Epithelial cell of proximal tubule (primary cell): ENCODE results near the gene RNF20. TPM values are rescaled to one million over a fixed set of nuclear protein-coding genes. Genes with fewer than 3 reads are reported as not detected.

Experiments used
- DNase-seq: peaks from one replicate; pipeline ENCODE4 v3.0.0-alpha.2; 2011; ENCODE audit warnings: low read depth
- H3K4me3 ChIP-seq: 2 replicates; pipeline ENCODE4 v1.5.1; 2011; ENCODE audit warnings: low read depth, mild to moderate bottlenecking, low read length
- CTCF ChIP-seq: conservative IDR thresholded peaks from 2 replicates; pipeline ENCODE4 v1.5.1; 2012; ENCODE audit warnings: low read depth, mild to moderate bottlenecking, low read length
- total RNA-seq: library from RNA; depleted of rRNA; stranded (reverse); fragments of >200 nt; gene quantifications from 2 replicates; pipeline ENCODE4 v1.2.3, GENCODE V29; 2015

The RNF20 gene
- total RNA-seq, 1 donor from 2014 or later, result 23.1 TPM

- no peak overlapping the region for H3K4me3 ChIP-seq
- TF ChIP-seq CTCF, result no peak
- DNase-seq, result no peak
These were observed 59.7 kb downstream of the RNF20 start for GRCh38 chr9:101593345-101593744.

- H3K4me3 ChIP-seq, result no peak within 1 kb of the TSS
- TF ChIP-seq CTCF, result no peak
- no peak for DNase-seq
These were observed 61.1 kb downstream of the RNF20 start, which contains the start of gene PPP3R2 for GRCh38 chr9:101594796-101595195. Gene PPP3R2, minus strand, starts transcription at chr9:101594969. Its CDS starts 48 bp downstream, at chr9:101594921.

- no peak overlapping the region for H3K4me3 ChIP-seq
- peak; percentile 9 for DNase-seq
- TF ChIP-seq CTCF, result peak; percentile 79
These were observed 68.5 kb downstream of the RNF20 start for GRCh38 chr9:101601904-101602765.

- no peak for TF ChIP-seq CTCF
- no peak overlapping the region for H3K4me3 ChIP-seq
- DNase-seq, result no peak
These were observed 70.6 kb downstream of the RNF20 start for GRCh38 chr9:101604296-101604695.

GRCh38 chr9:101605547-101605946 is 71.9 kb downstream of the RNF20 start:
- TF ChIP-seq CTCF, result no peak

More at GRCh38 chr9:101605547-101605946, 71.9 kb downstream of the RNF20 start:
- DNase-seq, result no peak
- H3K4me3 ChIP-seq, result no peak overlapping the region

Other genes with a start within 250 kb of the RNF20 start
- gene BAAT, start 148.8 kb upstream of the RNF20 start, total RNA-seq, result 0.07 TPM in 1 of 2 replicates, not detected in the other
- gene MRPL50, start 135.2 kb upstream of the RNF20 start, total RNA-seq, result 10.2 and 15.5 TPM in 2 replicates
- 6.0 and 8.2 TPM in 2 replicates for gene ZNF189, start 135.0 kb upstream of the RNF20 start, total RNA-seq
- gene ALDOB, start 98.1 kb upstream of the RNF20 start, total RNA-seq, result not detected in 2 replicates
- gene PPP3R2, start 61.1 kb downstream of the RNF20 start, total RNA-seq, result not detected in 2 replicates
- not detected in 2 replicates for gene GRIN3A, start 204.8 kb downstream of the RNF20 start, total RNA-seq